Measurements from ENCODE around the gene RBM20. TPM values are rescaled to one million over a fixed set of nuclear protein-coding genes. Genes with fewer than 3 reads are reported as not detected.

The RBM20 gene
- polyA plus RNA-seq, 2 of the 4 experiments (the other 2 are of a cell fraction), result 1.5 to 1.8 TPM

DNA sequence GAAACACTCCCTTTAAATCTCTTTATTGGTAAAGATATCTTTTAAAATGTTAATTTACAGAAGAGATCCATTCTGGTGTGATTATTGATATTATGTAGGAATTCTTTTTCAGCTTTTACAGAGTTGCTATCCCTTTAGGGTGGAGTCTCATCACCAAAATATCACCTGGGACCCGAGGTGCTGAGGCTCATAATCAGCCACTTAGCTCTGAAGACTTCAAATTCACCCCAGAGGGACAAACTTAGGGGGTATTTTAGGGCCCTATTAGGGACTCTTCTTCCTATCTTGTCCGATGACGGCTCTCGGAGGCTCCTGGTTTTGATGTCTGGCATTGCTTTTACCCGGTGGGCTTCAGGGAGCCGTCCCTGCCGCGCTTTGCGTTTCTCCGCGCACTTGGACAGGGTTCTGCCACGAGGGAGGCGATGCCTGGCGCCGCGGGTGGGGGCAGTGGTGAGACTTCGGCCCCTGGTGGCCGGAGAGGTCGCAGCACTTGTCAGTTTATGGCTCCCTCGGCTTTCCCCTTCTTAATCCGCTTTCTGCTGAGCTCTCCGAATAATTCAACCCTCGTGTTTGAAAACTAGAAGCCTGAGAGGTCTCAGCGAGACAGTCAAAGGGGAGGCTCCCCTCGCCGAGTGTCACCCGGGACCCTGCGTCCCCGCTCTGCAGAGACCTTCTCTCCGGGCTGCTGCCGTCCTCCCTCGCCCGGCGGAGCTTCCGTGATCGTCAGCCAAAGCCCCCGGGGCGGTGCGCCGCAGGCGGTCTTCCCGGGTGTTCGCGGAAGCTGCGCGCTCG lies 27.8 kb downstream of the RBM20 start:
- 4% methylated on average over 32 of the region's 47 CpGs for WGBS (ENCODE audit: missing lambda C conversion rate)
- FAIRE-seq (peak; percentile 61), DNase-seq (ENCODE audit: low read depth in 1 of 2, low spot score in 1 of 2) (peak; percentile 86 to 88), ATAC-seq (peak; percentile 99 to 100)
- CTCF ChIA-PET, result interaction anchor here (0.6 to 7.5 kb wide), 49 partner anchors 8 to 366 kb away, joined by 3 to 88 read pairs (median 4); partner anchors contain the start of gene RBM20
- H3K4me1 ChIP-seq, result no peaks in the 10 kb centered on the region
- peak overlapping the region; percentile 59 for H3K4me3 ChIP-seq
- no peaks in the 10 kb centered on the region for H3K9me3 ChIP-seq
- H3K27ac ChIP-seq, result peak overlapping the region; percentile 76 to 91
- peak overlapping the region; percentile 79 for H3K4me2 ChIP-seq
- TF ChIP-seq, protein P1, sequence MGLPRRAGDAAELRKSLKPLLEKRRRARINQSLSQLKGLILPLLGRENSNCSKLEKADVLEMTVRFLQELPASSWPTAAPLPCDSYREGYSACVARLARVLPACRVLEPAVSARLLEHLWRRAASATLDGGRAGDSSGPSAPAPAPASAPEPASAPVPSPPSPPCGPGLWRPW (IDR thresholded peaks at IDR 0.05), result no peak
- TF ChIP-seq ZC3H11A (IDR thresholded peaks at IDR 0.05) (no peak), JUNB (IDR thresholded peaks at IDR 0.05) (no peak), CHD4 (IDR thresholded peaks at IDR 0.05; ENCODE audit: borderline replicate concordance) (peak; percentile 19; the same call in 1 of the 2 replicates), HOXB5 (CRISPR knock-in tag; IDR thresholded peaks at IDR 0.05) (no peak), POLR2AphosphoS2 (conservative IDR thresholded peaks at IDR 0.05; ENCODE audit: low read length) (no peak), HOXB13 (CRISPR knock-in tag; IDR thresholded peaks at IDR 0.05; ENCODE audit: low read depth) (no peak), KDM5A (IDR thresholded peaks at IDR 0.05) (no peak), RAD21 (conservative IDR thresholded peaks at IDR 0.05 in 1 of 2, IDR thresholded peaks at IDR 0.05 in 1 of 2) (peak; percentile 60 to 67), CEBPB (IDR thresholded peaks at IDR 0.05) (no peak), MYC (IDR thresholded peaks at IDR 0.05; ENCODE audit: borderline replicate concordance, low read length) (peak; percentile 82; the same call in 1 of the 2 replicates), CBX8 (IDR thresholded peaks at IDR 0.05) (no peak), ZNF302 (CRISPR knock-in tag; IDR thresholded peaks at IDR 0.05) (no peak), TP53 (CRISPR knock-in tag; IDR thresholded peaks at IDR 0.05) (no peak), FOSB (CRISPR knock-in tag; IDR thresholded peaks at IDR 0.05) (no peak), RNF2 (IDR thresholded peaks at IDR 0.05; ENCODE audit: borderline replicate concordance, low read depth) (no peak), KDM1A (IDR thresholded peaks at IDR 0.05; ENCODE audit: low read depth) (no peak), POLR2A (IDR thresholded peaks at IDR 0.05; ENCODE audit: low read length) (peak; percentile 33), RCOR1 (IDR thresholded peaks at IDR 0.05; ENCODE audit: low read depth, low read length) (no peak), EHMT2 (IDR thresholded peaks at IDR 0.05; ENCODE audit: low read depth) (no peak), HOXA7 (CRISPR knock-in tag; IDR thresholded peaks at IDR 0.05) (no peak), HEYL (CRISPR knock-in tag; IDR thresholded peaks at IDR 0.05) (no peak), MAFK (IDR thresholded peaks at IDR 0.05; ENCODE audit: partially characterized antibody) (peak; percentile 34), JUN (IDR thresholded peaks at IDR 0.05) (peak; percentile 29 to 45; a peak in 1 of 5 replicates), NPAS2 (CRISPR knock-in tag; IDR thresholded peaks at IDR 0.05; ENCODE audit: borderline replicate concordance) (no peak), SMC3 (IDR thresholded peaks at IDR 0.05) (peak; percentile 61)
- TF ChIP-seq, protein P2, sequence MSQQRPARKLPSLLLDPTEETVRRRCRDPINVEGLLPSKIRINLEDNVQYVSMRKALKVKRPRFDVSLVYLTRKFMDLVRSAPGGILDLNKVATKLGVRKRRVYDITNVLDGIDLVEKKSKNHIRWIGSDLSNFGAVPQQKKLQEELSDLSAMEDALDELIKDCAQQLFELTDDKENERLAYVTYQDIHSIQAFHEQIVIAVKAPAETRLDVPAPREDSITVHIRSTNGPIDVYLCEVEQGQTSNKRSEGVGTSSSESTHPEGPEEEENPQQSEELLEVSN (IDR thresholded peaks at IDR 0.05; ENCODE audit: borderline replicate concordance, low read depth), result peak; percentile 89; the same call in 1 of the 2 replicates
- TF ChIP-seq, protein P3, sequence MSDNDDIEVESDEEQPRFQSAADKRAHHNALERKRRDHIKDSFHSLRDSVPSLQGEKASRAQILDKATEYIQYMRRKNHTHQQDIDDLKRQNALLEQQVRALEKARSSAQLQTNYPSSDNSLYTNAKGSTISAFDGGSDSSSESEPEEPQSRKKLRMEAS (IDR thresholded peaks at IDR 0.05), result peak; percentile 94
- TF ChIP-seq, protein P4, sequence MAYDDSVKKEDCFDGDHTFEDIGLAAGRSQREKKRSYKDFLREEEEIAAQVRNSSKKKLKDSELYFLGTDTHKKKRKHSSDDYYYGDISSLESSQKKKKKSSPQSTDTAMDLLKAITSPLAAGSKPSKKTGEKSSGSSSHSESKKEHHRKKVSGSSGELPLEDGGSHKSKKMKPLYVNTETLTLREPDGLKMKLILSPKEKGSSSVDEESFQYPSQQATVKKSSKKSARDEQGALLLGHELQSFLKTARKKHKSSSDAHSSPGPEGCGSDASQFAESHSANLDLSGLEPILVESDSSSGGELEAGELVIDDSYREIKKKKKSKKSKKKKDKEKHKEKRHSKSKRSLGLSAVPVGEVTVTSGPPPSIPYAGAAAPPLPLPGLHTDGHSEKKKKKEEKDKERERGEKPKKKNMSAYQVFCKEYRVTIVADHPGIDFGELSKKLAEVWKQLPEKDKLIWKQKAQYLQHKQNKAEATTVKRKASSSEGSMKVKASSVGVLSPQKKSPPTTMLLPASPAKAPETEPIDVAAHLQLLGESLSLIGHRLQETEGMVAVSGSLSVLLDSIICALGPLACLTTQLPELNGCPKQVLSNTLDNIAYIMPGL (CRISPR knock-in tag; IDR thresholded peaks at IDR 0.05; ENCODE audit: borderline replicate concordance), result peak; percentile 60; the same call in 1 of the 2 replicates
- TF ChIP-seq, protein P5, sequence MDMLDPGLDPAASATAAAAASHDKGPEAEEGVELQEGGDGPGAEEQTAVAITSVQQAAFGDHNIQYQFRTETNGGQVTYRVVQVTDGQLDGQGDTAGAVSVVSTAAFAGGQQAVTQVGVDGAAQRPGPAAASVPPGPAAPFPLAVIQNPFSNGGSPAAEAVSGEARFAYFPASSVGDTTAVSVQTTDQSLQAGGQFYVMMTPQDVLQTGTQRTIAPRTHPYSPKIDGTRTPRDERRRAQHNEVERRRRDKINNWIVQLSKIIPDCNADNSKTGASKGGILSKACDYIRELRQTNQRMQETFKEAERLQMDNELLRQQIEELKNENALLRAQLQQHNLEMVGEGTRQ (IDR thresholded peaks at IDR 0.05), result no peak
- TF ChIP-seq, protein P6, sequence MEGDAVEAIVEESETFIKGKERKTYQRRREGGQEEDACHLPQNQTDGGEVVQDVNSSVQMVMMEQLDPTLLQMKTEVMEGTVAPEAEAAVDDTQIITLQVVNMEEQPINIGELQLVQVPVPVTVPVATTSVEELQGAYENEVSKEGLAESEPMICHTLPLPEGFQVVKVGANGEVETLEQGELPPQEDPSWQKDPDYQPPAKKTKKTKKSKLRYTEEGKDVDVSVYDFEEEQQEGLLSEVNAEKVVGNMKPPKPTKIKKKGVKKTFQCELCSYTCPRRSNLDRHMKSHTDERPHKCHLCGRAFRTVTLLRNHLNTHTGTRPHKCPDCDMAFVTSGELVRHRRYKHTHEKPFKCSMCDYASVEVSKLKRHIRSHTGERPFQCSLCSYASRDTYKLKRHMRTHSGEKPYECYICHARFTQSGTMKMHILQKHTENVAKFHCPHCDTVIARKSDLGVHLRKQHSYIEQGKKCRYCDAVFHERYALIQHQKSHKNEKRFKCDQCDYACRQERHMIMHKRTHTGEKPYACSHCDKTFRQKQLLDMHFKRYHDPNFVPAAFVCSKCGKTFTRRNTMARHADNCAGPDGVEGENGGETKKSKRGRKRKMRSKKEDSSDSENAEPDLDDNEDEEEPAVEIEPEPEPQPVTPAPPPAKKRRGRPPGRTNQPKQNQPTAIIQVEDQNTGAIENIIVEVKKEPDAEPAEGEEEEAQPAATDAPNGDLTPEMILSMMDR (IDR thresholded peaks at IDR 0.05), result peak; percentile 78
- POLR2A ChIA-PET, result interaction anchor here (0.8 to 1.6 kb wide), 8 partner anchors 15 to 247 kb away, joined by 3 to 6 read pairs (median 3); partner anchors contain the start of genes BBIP1, RBM20 and SHOC2

Data from A549 (cell line).